Neural progenitor cell (in vitro differentiated cells): ENCODE data around the gene ANO3. TPM values are rescaled to one million over a fixed set of nuclear protein-coding genes. Genes with fewer than 3 reads are reported as not detected.

ENCODE experiments used
- DNase-seq: peaks from one replicate; pipeline ENCODE4 v3.0.0-alpha.2; 2016; ENCODE audit warnings: low spot score
- H2AFZ ChIP-seq: fragments of 200-600 bp; sonication (generic); replicated peaks from 2 replicates; pipeline ENCODE4 v1.6.1; 2016; ENCODE audit warnings: antibody characterized with exemption
- H3F3A ChIP-seq: fragments of 200-600 bp; sonication (generic); 2 replicates; pipeline ENCODE4 v1.6.1; 2016; ENCODE audit warnings: antibody characterized with exemption, low read depth
- H3K27ac ChIP-seq: fragments of 200-600 bp; sonication (generic); 2 replicates; pipeline ENCODE4 v1.5.1; 2016; ENCODE audit warnings: mild to moderate bottlenecking
- H3K27me3 ChIP-seq: fragments of 200-600 bp; sonication (generic); 2 replicates; pipeline ENCODE4 v1.6.1; 2016; ENCODE audit warnings: mild to moderate bottlenecking, moderate library complexity
- H3K36me3 ChIP-seq: fragments of 200-600 bp; sonication (generic); 2 replicates; pipeline ENCODE4 v1.5.1; 2016
- H3K4me1 ChIP-seq: fragments of 200-600 bp; sonication (generic); 2 replicates; pipeline ENCODE4 v1.6.1; 2016; ENCODE audit warnings: mixed run types
- H3K4me2 ChIP-seq: fragments of 200-600 bp; sonication (generic); 2 replicates; pipeline ENCODE4 v1.6.1; 2016
- H3K4me3 ChIP-seq: fragments of 200-600 bp; sonication (generic); 2 replicates; pipeline ENCODE4 v1.5.1; 2016
- H3K79me2 ChIP-seq: fragments of 200-600 bp; sonication (generic); 2 replicates; pipeline ENCODE4 v1.6.1; 2016; ENCODE audit warnings: low read depth
- H3K9ac ChIP-seq: fragments of 200-600 bp; sonication (generic); 2 replicates; pipeline ENCODE4 v1.6.1; 2016
- H3K9me3 ChIP-seq: fragments of 200-600 bp; sonication (generic); 2 replicates; pipeline ENCODE4 v1.5.1; 2016; ENCODE audit warnings: low read depth
- H4K20me1 ChIP-seq: fragments of 200-600 bp; sonication (generic); 2 replicates; pipeline ENCODE4 v1.6.1; 2016; ENCODE audit warnings: low read depth
- H3K27ac Mint-ChIP-seq: 3 replicates; pipeline ENCODE4 v1.8.0; 2021; ENCODE audit warnings: mixed read lengths
- H3K27me3 Mint-ChIP-seq: 2 replicates; pipeline ENCODE4 v1.8.0; 2022; ENCODE audit warnings: low read depth, mild to moderate bottlenecking, inconsistent platforms, moderate library complexity, mixed read lengths; ENCODE audit not compliant: insufficient read depth
- H3K36me3 Mint-ChIP-seq: 3 replicates; pipeline ENCODE4 v1.8.0; 2021; ENCODE audit warnings: mixed read lengths
- H3K4me1 Mint-ChIP-seq: 3 replicates; pipeline ENCODE4 v1.8.0; 2021; ENCODE audit warnings: mixed read lengths
- H3K4me3 Mint-ChIP-seq: 3 replicates; pipeline ENCODE4 v1.8.0; 2021; ENCODE audit warnings: mild to moderate bottlenecking, moderate library complexity, mixed read lengths
- H3K9me3 Mint-ChIP-seq: 3 replicates; pipeline ENCODE4 v1.8.0; 2020; ENCODE audit warnings: mixed read lengths
- CTCF ChIP-seq: fragments of 200-600 bp; sonication (generic); IDR thresholded peaks from 2 replicates; pipeline ENCODE4 v1.5.1; 2017; ENCODE audit warnings: antibody characterized with exemption, mild to moderate bottlenecking
- EZH2 ChIP-seq: fragments of 200-600 bp; sonication (generic); IDR thresholded peaks from 2 replicates; pipeline ENCODE4 v1.6.1; 2017; ENCODE audit warnings: antibody characterized with exemption, mild to moderate bottlenecking, moderate library complexity
- EZH2phosphoT487 ChIP-seq: fragments of 200-600 bp; sonication (generic); IDR thresholded peaks from 2 replicates; pipeline ENCODE4 v1.6.1; 2017; ENCODE audit warnings: antibody characterized with exemption
- total RNA-seq: library from RNA; depleted of rRNA; stranded (reverse); fragments of >200 nt; gene quantifications from 2 replicates; pipeline ENCODE4 v1.2.3, GENCODE V29; 2015; ENCODE audit warnings: low replicate concordance

ANO3 gene
- total RNA-seq, 1 donor from 2014 or later: 2.5 TPM

GRCh38 chr11:26583550-26583949 lies 251.6 kb downstream of the ANO3 start:
- Histone ChIP-seq H3K27ac (no peak overlapping the region), H3K4me3 (no peak overlapping the region), H2AFZ (no peak overlapping the region), H3K36me3 (no peaks in the 10 kb centered on the region), H3K79me2 (no peaks in the 10 kb centered on the region), H3K4me2 (no peak overlapping the region), H3K9ac (no peak overlapping the region), H4K20me1 (no peaks in the 10 kb centered on the region), H3K9me3 (no peaks in the 10 kb centered on the region), H3K27me3 (no peaks in the 10 kb centered on the region), H3F3A (no peaks in the 10 kb centered on the region), H3K4me1 (no peaks in the 10 kb centered on the region)
- H3K36me3 Mint-ChIP-seq: no peaks in the 10 kb centered on the region
- H3K4me3 Mint-ChIP-seq: no peak overlapping the region
- H3K9me3 Mint-ChIP-seq: no peaks in the 10 kb centered on the region
- no peak for DNase-seq
- no peak for TF ChIP-seq CTCF
- TF ChIP-seq EZH2phosphoT487: no peak
- TF ChIP-seq EZH2: no peak
- H3K4me1 Mint-ChIP-seq: peaks cover 19% of the 10 kb centered on the region
- H3K27me3 Mint-ChIP-seq: peaks cover 3% of the 10 kb centered on the region
- no peak overlapping the region for H3K27ac Mint-ChIP-seq

DNA sequence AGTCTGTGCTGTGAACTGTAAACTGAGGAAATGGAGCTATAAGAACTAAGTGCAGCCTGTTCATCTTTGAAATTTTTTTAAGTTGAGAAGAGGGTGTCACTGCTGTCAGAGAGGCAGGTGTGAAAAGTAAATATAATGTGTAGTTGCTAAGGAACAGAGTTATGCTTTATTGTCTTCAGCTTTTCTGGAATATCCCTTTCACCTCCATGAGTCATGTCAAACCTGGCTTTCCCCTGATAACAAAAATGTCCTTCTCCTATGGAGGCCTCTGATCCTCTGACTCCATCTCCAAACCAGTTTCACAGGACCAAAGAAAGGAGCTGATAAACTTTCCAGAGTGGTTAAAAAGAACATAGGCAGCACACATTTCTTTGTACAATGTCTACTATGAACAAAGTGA lies 252.9 kb downstream of the ANO3 start:
- no peaks in the 10 kb centered on the region for H3K36me3 ChIP-seq
- no peaks in the 10 kb centered on the region for H3K79me2 ChIP-seq
- no peaks in the 10 kb centered on the region for H3K36me3 Mint-ChIP-seq
- no peak overlapping the region for H3K4me3 Mint-ChIP-seq
- H3F3A ChIP-seq: no peaks in the 10 kb centered on the region
- H3K4me1 ChIP-seq: no peaks in the 10 kb centered on the region
- H3K27me3 ChIP-seq: no peaks in the 10 kb centered on the region
- no peak overlapping the region for H3K27ac ChIP-seq
- no peaks in the 10 kb centered on the region for H3K9me3 ChIP-seq
- H4K20me1 ChIP-seq: no peaks in the 10 kb centered on the region
- peaks cover 3% of the 10 kb centered on the region for H3K27me3 Mint-ChIP-seq
- H3K9ac ChIP-seq: no peak overlapping the region
- H2AFZ ChIP-seq: no peak overlapping the region
- TF ChIP-seq EZH2: no peak
- TF ChIP-seq CTCF: no peak
- TF ChIP-seq EZH2phosphoT487: no peak
- H3K27ac Mint-ChIP-seq: no peak overlapping the region
- H3K9me3 Mint-ChIP-seq: no peaks in the 10 kb centered on the region
- H3K4me3 ChIP-seq: no peak overlapping the region
- no peak for DNase-seq
- H3K4me1 Mint-ChIP-seq: peaks cover 7% of the 10 kb centered on the region
- H3K4me2 ChIP-seq: no peak overlapping the region

DNA sequence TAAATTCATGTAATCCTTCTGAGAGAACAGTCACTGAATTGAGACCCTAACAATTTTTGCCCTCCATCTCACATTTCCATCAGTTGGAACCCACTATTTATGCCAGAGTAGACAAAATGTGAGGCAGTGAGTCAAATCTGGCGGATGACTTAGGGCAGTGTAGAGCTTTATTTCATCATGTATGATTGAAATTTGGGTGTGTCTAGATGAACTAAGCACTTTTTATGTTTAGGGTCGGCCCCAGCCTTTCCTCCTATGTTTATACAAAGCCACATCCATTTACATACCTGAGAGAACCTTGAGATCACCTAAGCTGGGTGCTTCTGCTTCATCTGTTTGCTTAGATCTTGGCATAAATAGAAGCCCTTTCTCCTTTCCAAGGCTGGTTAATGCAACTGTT lies 255.1 kb downstream of the ANO3 start:
- Histone ChIP-seq H3K4me3 (no peak overlapping the region), H3K4me2 (no peak overlapping the region), H4K20me1 (no peaks in the 10 kb centered on the region), H2AFZ (no peak overlapping the region), H3K27ac (no peak overlapping the region), H3K36me3 (no peaks in the 10 kb centered on the region), H3K79me2 (no peaks in the 10 kb centered on the region), H3K9me3 (no peaks in the 10 kb centered on the region), H3K9ac (no peak overlapping the region), H3F3A (no peaks in the 10 kb centered on the region), H3K27me3 (no peaks in the 10 kb centered on the region), H3K4me1 (no peaks in the 10 kb centered on the region)
- H3K9me3 Mint-ChIP-seq: no peaks in the 10 kb centered on the region
- no peak for DNase-seq
- no peak overlapping the region for H3K27ac Mint-ChIP-seq
- peaks cover 5% of the 10 kb centered on the region for H3K27me3 Mint-ChIP-seq
- no peaks in the 10 kb centered on the region for H3K4me1 Mint-ChIP-seq
- no peak overlapping the region for H3K4me3 Mint-ChIP-seq
- no peak for TF ChIP-seq CTCF
- TF ChIP-seq EZH2phosphoT487: no peak
- TF ChIP-seq EZH2: no peak
- no peaks in the 10 kb centered on the region for H3K36me3 Mint-ChIP-seq
